Subcutaneous abdominal adipose tissue (tissue), 5 donors: Measurements from ENCODE around the gene PSTPIP2.
"Not testable (repeated sequence)": the region's sequence is repeated elsewhere in the genome, so short reads cannot be mapped to it uniquely, and the experiment has no call there.

ENCODE experiments used
- H3K27ac ChIP-seq: one replicate; pipeline ENCODE4 v1.7.0; 2013; ENCODE audit warnings: low read depth, mild to moderate bottlenecking, inconsistent platforms, low read length, moderate library complexity
- H3K27me3 ChIP-seq, 5 donors: one replicate each; pipeline ENCODE4 v1.7.0; 2013; ENCODE audit warnings: low read length in 5 of 5, inconsistent platforms in 1 of 5; ENCODE audit not compliant: control insufficient read depth in 5 of 5, insufficient read depth in 4 of 5
- H3K36me3 ChIP-seq, 5 donors: one replicate each; pipeline ENCODE4 v1.7.0; 2013; ENCODE audit warnings: low read length in 5 of 5; ENCODE audit not compliant: control insufficient read depth in 5 of 5, insufficient read depth in 5 of 5
- H3K4me1 ChIP-seq, 5 donors: one replicate each; pipeline ENCODE4 v1.7.0; 2013; ENCODE audit warnings: low read length in 5 of 5, mild to moderate bottlenecking in 3 of 5, moderate library complexity in 1 of 5; ENCODE audit not compliant: control insufficient read depth in 5 of 5, insufficient read depth in 5 of 5
- H3K4me3 ChIP-seq, 5 donors: one replicate each; pipeline ENCODE4 v1.7.0; 2013; ENCODE audit warnings: low read length in 5 of 5, low read depth in 1 of 5
- H3K9ac ChIP-seq, 5 donors: one replicate each; pipeline ENCODE4 v1.7.0; 2013; ENCODE audit warnings: low read length in 5 of 5, mild to moderate bottlenecking in 4 of 5, moderate library complexity in 3 of 5
- H3K9me3 ChIP-seq, 5 donors: one replicate each; pipeline ENCODE4 v1.7.0; 2013; ENCODE audit warnings: low read length in 5 of 5; ENCODE audit not compliant: control insufficient read depth in 5 of 5
- donor health status: healthy.
- donor health status: healthy.
- donor health status: healthy.
- donor health status: healthy.
- donor health status: healthy.

The PSTPIP2 gene

DNA sequence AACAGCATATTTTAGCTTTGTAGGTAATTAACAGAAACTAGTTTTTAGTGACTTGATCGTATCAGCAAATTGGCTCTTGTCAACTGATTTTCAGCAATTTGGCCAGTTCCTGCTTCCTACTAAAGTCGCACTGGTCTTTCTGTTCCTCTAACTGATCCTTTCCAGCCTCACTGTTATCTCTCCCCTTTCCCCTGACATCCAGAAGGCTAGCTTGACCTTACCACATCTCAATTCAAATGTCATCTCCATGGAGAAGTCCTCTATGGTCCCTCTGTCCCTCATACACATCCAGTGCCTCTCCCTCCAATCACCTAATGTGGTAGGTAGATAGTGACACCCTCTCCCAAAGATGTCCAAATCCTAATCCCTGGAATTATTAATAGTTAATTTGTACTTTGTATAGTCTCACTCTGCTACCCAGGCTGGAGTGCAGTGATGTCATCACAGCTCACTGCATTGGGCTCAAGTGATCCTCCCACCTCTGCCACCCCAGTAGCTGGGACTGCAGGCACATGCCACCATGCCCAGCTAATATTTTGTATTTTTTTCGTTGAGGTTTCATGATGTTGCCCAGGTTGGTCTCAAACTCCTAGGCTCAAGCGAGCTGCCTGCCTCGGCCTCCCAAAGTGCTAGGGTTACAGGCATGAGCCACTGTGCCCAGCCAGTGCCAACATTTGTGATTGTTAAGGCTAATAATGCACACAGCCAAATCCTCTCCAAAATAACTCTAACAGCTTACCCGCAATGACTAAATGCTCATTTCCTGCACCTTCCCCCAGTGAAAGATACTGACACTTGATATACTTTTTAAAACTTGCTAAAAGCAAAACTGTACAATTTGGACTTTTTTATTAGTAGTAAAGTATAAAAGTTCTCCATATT, 16.9 kb downstream of the PSTPIP2 start:
- no peaks in the 10 kb centered on the region for H3K36me3 ChIP-seq
- H3K4me1 ChIP-seq = peaks cover 0 to 8% (median 7%) of the 10 kb centered on the region in 5 donors
- no peaks in the 10 kb centered on the region for H3K27me3 ChIP-seq
- H3K9me3 ChIP-seq = no peaks in the 10 kb centered on the region
- no peak overlapping the region for H3K9ac ChIP-seq
- H3K4me3 ChIP-seq = no peak overlapping the region
- no peak overlapping the region for H3K27ac ChIP-seq

GRCh38 chr18:46053368-46054095, 18.5 kb downstream of the PSTPIP2 start:
- Histone ChIP-seq H3K9me3 (no peaks in the 10 kb centered on the region), H3K27me3 (no peaks in the 10 kb centered on the region), H3K4me3 (no peak overlapping the region), H3K4me1 (peaks cover 0 to 8% (median 7%) of the 10 kb centered on the region in 5 donors), H3K36me3 (no peaks in the 10 kb centered on the region), H3K9ac (no peak overlapping the region), H3K27ac (no peak overlapping the region)

- Histone ChIP-seq H3K4me1 (peaks cover 0 to 8% (median 7%) of the 10 kb centered on the region in 5 donors), H3K27me3 (no peaks in the 10 kb centered on the region), H3K9ac (no peak overlapping the region), H3K4me3 (no peak overlapping the region), H3K9me3 (no peaks in the 10 kb centered on the region), H3K27ac (no peak overlapping the region), H3K36me3 (no peaks in the 10 kb centered on the region)
Measured at GRCh38 chr18:46051731-46052461, 20.2 kb downstream of the PSTPIP2 start.

DNA sequence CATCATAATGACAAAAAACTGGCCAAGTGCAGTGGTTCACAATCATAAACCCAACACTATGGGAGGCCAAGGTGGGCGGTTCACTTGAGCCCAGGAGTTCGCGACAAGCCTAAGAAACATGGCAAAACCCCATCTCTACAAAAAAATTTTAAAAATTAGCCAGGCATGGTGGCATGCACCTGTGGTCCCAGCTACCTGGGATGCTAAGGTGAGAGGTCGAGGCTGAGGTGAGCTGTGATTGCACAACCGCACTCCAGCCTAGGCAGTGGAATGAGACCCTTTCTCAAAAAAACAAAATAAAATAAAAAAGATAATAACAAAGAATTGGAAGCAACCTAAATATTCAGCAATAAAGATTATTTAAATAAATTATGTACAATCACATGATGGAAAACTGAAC, 21.8 kb downstream of the PSTPIP2 start:
- H3K9me3 ChIP-seq = no peaks in the 10 kb centered on the region
- no peak overlapping the region for H3K4me3 ChIP-seq
- H3K27ac ChIP-seq = no peak overlapping the region
- no peaks in the 10 kb centered on the region for H3K27me3 ChIP-seq
- H3K36me3 ChIP-seq = no peaks in the 10 kb centered on the region
- H3K9ac ChIP-seq = no peak overlapping the region
- peaks cover 0 to 8% (median 7%) of the 10 kb centered on the region in 5 donors for H3K4me1 ChIP-seq

GRCh38 chr18:46048641-46049040, 23.4 kb downstream of the PSTPIP2 start:
- peaks cover 0 to 8% (median 7%) of the 10 kb centered on the region in 5 donors for H3K4me1 ChIP-seq

GRCh38 chr18:46047369-46047768, 24.7 kb downstream of the PSTPIP2 start:
- peaks cover 0 to 12% (median 7%) of the 10 kb centered on the region in 5 donors for H3K4me1 ChIP-seq
- not testable (repeated sequence) for H3K36me3 ChIP-seq, H3K9ac ChIP-seq, H3K9me3 ChIP-seq, H3K27ac ChIP-seq, H3K4me3 ChIP-seq, H3K27me3 ChIP-seq

More at GRCh38 chr18:46048641-46049040, 23.4 kb downstream of the PSTPIP2 start:
- no peak overlapping the region for H3K27ac ChIP-seq
- H3K9ac ChIP-seq = no peak overlapping the region
- H3K27me3 ChIP-seq = no peaks in the 10 kb centered on the region
- no peak overlapping the region for H3K4me3 ChIP-seq
- H3K9me3 ChIP-seq = no peaks in the 10 kb centered on the region
- no peaks in the 10 kb centered on the region for H3K36me3 ChIP-seq

- Histone ChIP-seq H3K36me3 (no peaks in the 10 kb centered on the region), H3K9ac (no peak overlapping the region), H3K4me3 (no peak overlapping the region), H3K9me3 (no peaks in the 10 kb centered on the region), H3K4me1 (peaks cover 0 to 6% (median under 1%) of the 10 kb centered on the region in 5 donors), H3K27me3 (no peaks in the 10 kb centered on the region), H3K27ac (no peak overlapping the region)
Measured at GRCh38 chr18:46046688-46047087, 25.4 kb downstream of the PSTPIP2 start.

GRCh38 chr18:46046126-46046525, 25.9 kb downstream of the PSTPIP2 start:
- H3K4me1 ChIP-seq = peaks cover 0 to 4% (median 0%) of the 10 kb centered on the region in 5 donors
- H3K36me3 ChIP-seq = no peaks in the 10 kb centered on the region
- no peak overlapping the region for H3K4me3 ChIP-seq
- H3K9ac ChIP-seq = no peak overlapping the region
- no peak overlapping the region for H3K27ac ChIP-seq
- H3K9me3 ChIP-seq = no peaks in the 10 kb centered on the region
- H3K27me3 ChIP-seq = no peaks in the 10 kb centered on the region

GRCh38 chr18:46042571-46043123, 29.4 kb downstream of the PSTPIP2 start:
- Histone ChIP-seq H3K4me3 (no peak overlapping the region), H3K27me3 (no peaks in the 10 kb centered on the region), H3K36me3 (peaks cover 0 to 3% (median 0%) of the 10 kb centered on the region in 5 donors), H3K9ac (peak overlapping the region in 2 of 5 donors; percentile 36 to 45), H3K4me1 (peaks cover 0 to 4% (median 0%) of the 10 kb centered on the region in 5 donors), H3K9me3 (no peaks in the 10 kb centered on the region), H3K27ac (no peak overlapping the region)
